HG02642 (cell line): ENCODE measurements around the gene PYROXD2.

Experiments used
- ATAC-seq: cut with Tn5 transposase; IDR thresholded peaks from one replicate; pipeline ENCODE4 v1.9.1; 2021; ENCODE audit warnings: mild to moderate bottlenecking; ENCODE audit not compliant: unreplicated experiment, poor library complexity

PYROXD2 gene

DNA sequence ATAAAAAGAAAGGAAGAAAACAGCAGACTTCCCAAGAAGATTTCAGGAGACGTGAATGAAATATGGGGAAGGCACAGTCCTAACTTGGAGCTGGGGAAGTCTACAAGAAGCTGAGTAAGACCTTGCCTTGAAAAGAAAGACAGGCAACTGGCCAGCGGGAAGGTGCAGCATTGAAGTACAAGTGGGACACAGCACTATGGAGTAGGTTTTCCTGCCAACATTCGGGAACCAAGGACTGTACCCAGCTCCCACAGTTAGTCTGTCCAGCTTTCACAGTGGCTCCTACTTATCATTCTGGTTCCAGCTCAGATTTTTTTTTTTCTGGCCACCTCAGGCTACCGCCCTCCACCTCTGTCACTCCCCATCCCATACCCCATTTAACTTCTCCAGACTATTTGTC lies 21.7 kb upstream of the PYROXD2 start:
- ATAC-seq = no peak

DNA sequence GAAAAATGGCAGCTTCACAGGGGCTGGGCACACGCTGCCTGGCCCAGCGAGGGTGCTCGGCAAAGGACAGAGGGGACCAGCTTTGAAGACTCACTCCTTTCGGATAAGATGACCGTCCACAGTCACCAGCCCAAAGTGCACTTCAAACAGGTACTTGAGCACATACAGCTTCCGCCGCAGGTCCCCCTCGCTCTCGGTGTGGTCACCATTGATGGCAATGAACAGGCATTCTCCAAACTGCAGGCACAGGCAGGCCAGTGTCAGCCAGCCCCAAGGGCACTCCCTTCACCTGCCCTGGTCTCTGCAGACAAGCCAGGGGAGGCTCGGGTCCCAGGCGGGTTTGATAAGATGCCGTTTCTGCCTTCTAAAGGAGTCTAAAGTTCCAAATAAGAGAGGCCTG lies 20.2 kb upstream of the PYROXD2 start:
- ATAC-seq = no peak

DNA sequence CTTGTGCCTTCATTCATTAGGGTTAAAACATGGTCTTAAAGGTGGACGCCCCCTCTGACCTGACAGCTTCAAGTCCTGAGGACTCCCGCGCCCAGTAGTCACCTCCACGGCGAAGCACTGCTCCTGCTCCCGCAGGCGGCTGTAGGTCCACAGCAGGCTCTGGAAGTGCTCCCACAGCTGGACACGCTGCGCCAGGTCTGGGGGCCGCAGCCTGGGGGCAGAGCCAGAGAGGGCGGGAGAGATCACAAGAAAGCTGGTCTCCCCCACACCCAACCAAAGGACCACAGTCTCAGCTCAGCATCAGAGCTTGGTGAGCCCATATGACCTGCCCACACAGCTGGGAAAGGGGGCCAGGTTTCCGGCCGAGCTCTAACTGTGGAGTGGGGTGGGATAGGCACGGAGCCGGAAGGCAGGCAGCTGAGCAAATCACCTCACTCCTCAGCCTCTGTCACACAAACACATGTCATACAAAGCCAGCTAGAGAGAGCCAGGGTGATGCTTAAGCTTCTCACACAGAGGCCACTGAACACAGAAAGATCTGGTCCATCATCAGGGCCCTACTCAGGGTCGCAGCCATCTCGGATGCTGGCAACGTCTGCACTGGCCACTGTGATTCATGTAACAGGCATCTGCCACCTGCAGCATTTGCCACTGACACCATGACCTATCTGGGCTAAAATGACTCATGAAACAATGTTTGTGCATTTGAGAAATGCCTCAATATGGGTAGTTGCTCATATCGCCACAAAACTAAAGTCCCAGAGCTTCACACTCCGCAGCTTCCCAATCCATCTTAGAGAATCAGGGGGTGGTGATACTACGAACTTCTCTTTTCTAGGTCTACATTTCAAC lies 19.1 kb upstream of the PYROXD2 start:
- no peak for ATAC-seq

DNA sequence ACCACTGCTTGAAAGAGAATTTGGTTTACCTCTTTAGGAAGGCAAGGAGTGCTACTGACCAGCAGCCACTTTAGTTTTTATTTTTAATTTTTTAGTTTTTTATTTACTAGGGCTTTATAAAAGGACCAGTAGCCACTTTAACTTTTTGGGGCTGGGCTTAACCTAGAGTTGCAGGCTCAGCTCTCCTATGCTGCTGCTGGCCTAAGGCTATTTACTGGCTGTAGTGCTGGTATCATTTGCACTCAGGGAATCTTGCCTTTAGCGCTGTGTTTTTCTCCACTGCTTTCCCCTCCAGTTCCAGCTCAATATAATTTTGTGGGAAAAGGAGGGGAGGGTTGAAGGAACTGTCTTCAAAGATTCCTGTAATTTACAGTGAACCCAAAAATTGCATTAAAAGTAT lies 18.4 kb upstream of the PYROXD2 start:
- no peak for ATAC-seq

DNA sequence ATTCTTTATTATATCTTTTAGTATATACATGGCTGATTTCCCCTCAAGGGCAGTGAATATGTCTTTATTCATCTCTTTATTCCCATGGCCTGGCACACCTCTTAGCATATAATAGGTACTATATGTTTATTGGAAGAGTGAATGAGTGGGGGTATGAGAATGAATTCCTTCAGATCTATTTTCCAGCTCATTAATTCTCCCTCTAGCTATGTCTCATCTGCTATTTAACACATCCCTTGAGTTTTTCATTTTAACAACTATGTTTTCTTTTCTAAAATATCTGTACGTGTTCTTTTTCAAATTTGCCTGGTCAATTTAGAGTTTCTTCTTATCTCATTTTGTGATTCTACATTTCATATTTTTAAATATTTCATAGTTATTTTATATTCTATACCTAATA lies 17.3 kb upstream of the PYROXD2 start:
- no peak for ATAC-seq

DNA sequence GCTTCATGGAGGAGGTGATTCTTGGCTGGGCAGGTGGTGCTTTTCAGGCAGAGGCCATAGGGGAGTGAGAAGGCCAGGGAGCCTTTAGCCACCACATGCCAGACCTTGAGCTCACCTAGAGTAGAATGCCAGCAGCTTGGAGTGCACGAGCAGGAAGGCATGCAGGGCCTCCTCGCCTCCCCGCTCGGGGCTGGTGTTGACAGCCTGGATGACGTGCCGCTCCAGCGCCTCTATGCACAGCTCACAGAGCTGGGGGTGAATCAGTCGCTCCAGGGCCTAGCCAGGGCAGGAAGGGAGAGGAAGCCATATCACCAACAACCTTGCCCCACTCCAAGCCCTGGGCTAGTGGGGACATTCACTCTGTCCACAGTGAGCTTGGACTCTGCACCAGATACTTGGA lies 16.0 kb upstream of the PYROXD2 start:
- ATAC-seq = no peak

- no peak for ATAC-seq
Measured at GRCh38 chr10:98430427-98430826, 15.4 kb upstream of the PYROXD2 start.

GRCh38 chr10:98429320-98430072 lies 14.5 kb upstream of the PYROXD2 start:
- ATAC-seq = no peak

DNA sequence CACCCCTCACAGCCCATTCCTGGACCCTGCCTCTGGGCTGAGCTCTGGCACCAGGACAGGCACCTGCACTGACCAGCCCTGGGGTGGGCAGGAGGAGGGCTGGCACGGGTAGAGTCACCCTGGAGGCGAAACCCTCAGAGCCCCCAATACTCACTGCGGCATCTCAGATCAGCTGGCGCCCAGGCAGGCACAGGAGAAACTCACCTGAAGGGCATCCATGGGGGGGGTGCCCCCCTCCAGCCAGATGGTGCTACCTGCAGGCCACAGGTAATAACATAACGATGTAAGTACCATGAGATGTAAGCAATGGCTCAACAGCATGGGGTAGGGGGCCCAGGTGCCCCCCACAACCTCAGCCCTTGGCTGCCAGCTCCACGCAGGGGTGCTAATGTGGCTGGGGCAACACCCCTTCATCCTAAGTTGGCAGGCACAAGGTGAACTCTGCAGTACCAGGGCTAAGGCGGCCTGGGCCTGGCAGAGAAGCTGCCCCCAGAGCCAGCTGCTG lies 12.1 kb upstream of the PYROXD2 start:
- ATAC-seq = no peak

DNA sequence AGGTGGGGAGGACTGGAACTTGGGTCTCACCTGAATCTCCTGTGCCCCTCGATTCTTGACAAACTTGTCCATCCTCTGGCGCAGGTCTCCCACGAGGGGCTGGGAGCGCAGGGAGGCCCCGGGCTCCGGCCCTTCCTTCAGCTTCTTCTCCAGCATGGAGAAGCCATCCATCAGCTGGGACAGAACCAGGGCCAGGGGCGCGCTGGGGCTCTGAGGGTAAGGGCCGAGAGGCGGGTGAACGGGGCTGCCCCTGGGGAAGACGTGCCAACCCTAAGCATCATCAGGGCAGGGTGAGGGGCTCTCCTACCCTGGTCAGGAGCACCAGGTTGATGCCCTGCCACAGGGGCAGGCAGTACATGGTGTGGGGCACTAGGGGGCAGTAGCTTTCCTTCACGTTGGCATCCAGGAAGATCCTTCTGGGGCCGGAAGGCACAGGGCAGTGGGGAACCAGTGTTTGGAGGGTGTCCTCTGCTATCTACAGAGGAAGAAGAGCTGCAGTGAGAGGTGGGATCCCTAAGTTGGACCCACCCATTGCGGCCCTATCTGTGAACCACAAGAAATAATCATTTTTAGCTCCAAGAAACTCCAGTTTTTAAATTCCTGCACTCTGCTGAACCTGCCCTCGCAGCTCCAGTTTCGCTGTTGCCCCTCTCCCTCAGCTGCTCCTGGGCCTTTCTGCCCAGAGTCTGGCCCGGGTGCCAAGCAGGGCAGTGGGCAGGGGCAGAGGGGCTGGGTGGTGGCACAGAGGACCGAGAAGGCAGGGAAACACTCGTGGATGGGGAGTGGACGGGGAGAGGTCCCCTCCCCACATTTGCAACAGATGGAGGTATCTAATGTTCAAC lies 10.8 kb upstream of the PYROXD2 start:
- peak; percentile 69 for ATAC-seq

GRCh38 chr10:98424295-98425254 lies 9.6 kb upstream of the PYROXD2 start:
- no peak for ATAC-seq

- ATAC-seq = no peak
Measured at GRCh38 chr10:98423691-98424120, 8.7 kb upstream of the PYROXD2 start.

DNA sequence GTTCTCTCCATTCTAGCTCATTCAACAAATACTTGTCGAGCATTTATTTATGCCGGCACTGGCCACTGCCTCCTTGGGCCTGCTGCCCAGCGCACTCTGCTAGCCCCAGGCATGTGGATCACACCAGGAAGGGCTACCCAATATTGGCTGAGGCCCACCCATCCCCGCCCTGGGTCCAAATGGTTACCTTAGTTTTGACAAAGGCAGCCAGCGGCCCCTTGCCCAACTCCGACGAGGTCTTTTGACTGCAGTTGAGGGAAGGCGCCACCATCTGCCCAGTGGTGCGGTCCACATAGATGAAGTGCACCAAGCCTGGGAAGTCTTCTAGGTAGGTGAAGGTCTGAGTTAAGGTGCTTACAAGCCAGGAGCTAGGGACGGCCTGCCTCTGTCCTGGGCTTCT lies 7.2 kb upstream of the PYROXD2 start:
- ATAC-seq = no peak

GRCh38 chr10:98420786-98421185 lies 5.8 kb upstream of the PYROXD2 start:
- no peak for ATAC-seq

DNA sequence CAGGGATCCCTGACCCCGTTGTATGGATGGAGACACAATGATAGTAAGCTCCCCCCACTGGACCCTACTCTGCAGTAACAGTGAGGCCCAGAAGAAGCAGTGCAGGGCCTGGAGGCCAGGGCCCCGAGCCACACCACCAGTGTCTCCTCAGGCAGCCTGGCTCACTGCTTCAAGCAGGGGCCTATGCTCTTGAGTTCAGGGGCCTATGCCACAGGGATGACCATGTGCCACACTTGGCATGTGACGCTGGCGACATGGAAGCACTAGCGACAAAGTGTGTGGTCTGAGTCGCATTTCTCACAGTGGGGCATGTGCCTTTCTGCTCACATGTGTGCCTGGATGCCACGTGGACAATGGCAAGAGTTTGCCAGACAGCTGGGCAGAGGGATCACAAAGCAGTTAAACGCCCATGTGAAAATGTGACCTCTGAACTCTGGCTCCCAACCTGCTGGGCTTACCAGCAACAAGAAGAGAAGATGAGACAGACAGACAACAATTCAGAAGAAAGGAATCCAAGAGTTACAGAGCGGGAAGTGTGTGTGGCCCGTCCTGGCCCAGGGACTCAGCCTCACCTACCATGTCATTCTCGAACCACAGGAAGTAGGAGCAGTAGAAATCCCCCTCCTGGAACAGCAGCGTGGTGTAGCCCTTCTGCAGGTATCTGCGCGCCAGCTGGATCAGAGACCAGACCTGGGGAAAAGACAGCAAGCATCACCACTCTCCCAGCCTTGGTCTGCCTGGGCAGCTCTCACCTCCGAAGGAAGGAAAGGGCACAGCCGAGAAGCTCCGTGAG lies 4.7 kb upstream of the PYROXD2 start:
- no peak for ATAC-seq

- no peak for ATAC-seq
Measured at GRCh38 chr10:98418665-98419468, 3.9 kb upstream of the PYROXD2 start.

DNA sequence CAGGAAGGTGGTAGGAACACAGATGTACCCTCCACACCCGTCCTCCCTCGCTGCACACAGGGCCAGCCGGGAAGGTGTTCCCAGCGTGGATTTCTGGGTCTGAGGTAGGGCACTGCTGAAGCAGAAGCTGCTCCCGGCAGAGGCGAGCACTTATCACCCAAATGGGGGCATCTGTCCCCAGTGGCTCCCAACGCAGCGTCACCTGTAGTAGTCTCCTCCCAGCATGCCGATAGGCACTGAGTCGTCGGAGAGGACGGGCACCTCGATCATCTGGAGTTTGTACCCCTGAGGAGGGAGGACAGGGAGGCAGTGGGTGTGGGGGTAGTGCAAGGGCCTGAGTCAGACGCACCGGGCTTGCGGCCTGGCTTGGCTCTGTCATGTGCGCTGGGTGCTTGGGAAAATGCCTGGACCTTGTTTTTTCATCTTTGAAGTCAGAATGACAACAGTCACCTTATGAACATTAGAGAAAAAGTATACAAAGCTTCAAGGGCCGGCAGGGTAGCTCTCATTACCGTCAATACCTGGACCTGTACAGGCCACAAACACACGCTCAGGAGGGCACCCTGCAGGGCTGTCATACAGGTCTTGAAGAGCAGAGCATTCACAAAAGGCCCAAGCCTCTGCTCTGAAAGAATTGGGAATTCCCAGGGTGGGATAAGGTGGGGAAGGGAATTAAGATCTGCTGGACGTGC lies 3.1 kb upstream of the PYROXD2 start:
- no peak for ATAC-seq
